Upper lobe of left lung (tissue), 4 donors: Measurements from ENCODE around the gene FOCAD.

Experiments
- POLR2A ChIP-seq, 4 donors: fragments of 450-650 bp; IDR thresholded peaks; one replicate each; pipeline ENCODE4 v1.5.1; 2016 to 2017; ENCODE audit warnings: antibody characterized with exemption in 4 of 4, mild to moderate bottlenecking in 2 of 4
- TF ChIP-seq, protein P1 (sequence below), 6 experiments: fragments of 450-650 bp in 4 of 6; fragments of 200-600 bp in 2 of 6; sonication (generic) in 2 of 6; IDR thresholded peaks; one replicate each; pipeline ENCODE4 v1.5.1; 2016 to 2019; ENCODE audit warnings: antibody characterized with exemption in 6 of 6

GRCh38 chr9:20642045-20642444, 42.0 kb upstream of the FOCAD start:
- TF ChIP-seq, protein P1, sequence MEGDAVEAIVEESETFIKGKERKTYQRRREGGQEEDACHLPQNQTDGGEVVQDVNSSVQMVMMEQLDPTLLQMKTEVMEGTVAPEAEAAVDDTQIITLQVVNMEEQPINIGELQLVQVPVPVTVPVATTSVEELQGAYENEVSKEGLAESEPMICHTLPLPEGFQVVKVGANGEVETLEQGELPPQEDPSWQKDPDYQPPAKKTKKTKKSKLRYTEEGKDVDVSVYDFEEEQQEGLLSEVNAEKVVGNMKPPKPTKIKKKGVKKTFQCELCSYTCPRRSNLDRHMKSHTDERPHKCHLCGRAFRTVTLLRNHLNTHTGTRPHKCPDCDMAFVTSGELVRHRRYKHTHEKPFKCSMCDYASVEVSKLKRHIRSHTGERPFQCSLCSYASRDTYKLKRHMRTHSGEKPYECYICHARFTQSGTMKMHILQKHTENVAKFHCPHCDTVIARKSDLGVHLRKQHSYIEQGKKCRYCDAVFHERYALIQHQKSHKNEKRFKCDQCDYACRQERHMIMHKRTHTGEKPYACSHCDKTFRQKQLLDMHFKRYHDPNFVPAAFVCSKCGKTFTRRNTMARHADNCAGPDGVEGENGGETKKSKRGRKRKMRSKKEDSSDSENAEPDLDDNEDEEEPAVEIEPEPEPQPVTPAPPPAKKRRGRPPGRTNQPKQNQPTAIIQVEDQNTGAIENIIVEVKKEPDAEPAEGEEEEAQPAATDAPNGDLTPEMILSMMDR (IDR thresholded peaks at IDR 0.05): no peak
- TF ChIP-seq POLR2A (IDR thresholded peaks at IDR 0.05): no peak
